GM21529 (cell line): Measurements from ENCODE around the gene PRMT6.
"Not testable (repeated sequence)": the region's sequence is repeated elsewhere in the genome, so short reads cannot be mapped to it uniquely, and the experiment has no call there.

Experiments used
- ATAC-seq: cut with Tn5 transposase; IDR thresholded peaks from one replicate; pipeline ENCODE4 v1.9.1; 2021; ENCODE audit not compliant: unreplicated experiment

PRMT6 gene

DNA sequence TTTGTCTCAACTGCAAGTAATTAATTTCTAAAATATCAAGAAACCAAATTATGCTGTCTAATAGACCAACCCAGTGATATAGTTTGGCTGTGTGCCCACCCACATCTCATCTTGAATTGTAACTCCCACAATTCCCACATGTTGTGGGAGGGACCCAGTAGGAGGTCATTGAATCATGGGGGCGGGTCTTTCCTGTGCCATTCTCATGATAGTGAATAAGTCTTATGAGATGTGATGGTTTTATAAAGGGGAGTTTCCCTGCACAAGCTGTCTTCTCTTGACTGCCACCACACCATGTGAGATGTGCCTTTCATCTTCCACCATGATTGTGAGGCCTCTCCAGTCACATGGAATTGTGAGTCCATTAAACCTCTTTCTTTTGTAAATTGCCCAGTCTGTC is 36.9 kb downstream of the PRMT6 start:
- ATAC-seq = not testable (repeated sequence)

DNA sequence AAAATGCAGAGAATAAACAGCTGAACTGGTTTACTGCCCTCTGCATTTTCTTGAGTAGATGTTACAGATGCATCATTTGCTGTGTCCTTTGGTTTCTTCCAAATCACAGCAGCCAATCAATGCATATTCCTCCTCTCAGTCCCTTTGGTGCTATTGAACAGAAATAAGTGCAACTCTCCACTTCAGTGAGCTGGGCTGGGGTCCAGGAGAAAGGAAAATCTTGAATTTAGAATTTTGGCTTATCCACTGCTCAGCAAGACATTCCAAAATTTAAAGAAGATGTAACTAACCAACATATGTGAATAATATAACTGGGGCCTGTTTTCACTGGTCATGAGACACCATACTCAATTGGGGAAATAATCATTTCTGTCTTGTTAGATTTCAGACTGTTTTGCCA is 39.2 kb downstream of the PRMT6 start:
- no peak for ATAC-seq

DNA sequence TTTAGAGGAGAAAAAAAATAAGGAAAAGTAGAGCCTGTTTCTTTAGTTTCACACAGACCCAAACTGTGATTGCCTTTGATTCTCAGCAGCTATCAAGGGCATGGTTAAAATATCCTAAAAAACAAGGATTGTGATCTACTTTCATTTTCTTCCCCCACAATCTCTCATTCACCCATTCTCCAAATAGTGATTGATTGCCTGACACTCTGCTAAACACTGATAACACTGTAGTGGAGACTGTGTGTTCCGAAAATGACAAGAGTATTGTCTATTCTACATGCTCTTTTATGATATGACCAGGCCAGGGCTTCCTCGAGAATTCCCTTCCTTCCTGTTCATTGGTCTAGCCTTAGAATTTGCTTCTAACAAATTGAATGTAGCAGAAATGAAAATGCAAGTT is 40.2 kb downstream of the PRMT6 start:
- no peak for ATAC-seq

DNA sequence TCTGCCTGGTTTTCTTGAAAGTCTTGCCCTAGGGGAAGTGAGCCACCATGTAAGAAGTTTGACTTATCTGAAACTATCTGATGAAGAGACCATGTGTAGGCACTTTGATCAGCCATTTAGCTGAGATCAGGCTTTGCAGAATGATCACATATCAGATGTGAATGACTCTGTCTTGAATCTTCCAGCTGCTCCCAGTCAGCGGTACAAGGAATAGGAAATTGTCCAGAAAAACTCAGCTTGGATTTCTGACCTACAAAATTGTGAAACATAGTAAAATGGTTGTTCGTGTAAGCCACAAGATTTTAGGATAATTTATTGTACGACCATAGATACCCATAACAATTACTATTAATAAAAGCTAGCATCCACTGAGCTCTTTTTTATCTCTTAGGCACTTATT is 42.5 kb downstream of the PRMT6 start:
- ATAC-seq = no peak

DNA sequence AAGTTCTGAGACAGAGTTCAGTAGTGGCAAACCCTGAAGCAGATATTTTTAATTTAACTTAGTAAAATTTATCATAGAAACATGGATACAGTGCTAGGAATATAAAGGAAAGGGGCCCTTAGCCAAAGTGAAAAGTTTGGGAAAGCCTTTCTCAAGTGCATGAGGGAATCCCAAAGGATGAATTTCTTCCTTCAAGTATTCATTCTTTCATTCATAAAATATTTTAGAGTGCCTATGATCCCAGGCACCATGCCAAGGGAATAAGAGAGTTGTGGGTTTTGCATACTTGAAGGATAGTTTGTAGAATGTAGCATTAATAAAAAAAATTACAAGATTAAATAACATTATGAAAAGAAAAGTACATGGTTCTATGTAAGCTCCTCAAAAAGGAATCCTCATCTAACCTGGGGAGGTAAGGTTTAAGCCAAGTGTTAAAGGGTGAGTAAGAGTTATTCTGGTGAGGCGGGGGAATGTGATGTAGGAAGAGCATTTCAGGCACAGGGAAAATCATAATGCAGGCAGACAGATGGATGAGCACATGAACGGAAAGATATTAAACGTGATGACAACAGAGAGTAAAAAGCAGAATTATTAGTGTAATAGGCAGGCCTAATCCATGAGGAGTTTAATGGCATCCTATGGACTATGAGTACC is 44.0 kb downstream of the PRMT6 start:
- ATAC-seq = no peak

DNA sequence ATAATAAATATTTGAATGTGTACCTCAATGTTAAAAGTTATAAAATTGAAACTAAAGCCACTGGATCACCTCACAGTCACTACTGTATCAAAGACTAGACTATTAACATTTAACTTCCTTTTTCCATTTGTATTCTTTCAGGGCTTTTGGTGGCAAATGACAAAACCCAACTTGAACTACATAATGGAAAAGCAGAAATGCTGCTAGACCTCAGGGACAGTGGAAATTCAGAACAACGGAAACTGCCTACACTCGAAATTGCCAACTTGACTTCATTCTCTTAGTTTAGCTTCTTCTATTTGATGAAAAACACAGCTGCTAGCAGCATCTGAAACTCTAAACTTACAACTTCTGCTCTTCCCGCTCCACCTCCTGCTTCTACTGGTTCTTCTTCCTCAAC is 49.4 kb downstream of the PRMT6 start:
- ATAC-seq = no peak
